H1 (cell line): ENCODE data around the gene ACAT2.

Source experiments
- CTCF ChIP-seq, 3 experiments: IDR thresholded peaks; 1 replicate in 2 of 3; 2 replicates in 1 of 3; pipeline versions ENCODE4 v1.5.1 to v1.6.1; 2011; ENCODE audit warnings: low read length in 3 of 3, mild to moderate bottlenecking in 3 of 3, inconsistent platforms in 2 of 3, low read depth in 1 of 3, moderate library complexity in 1 of 3; ENCODE audit not compliant: insufficient read depth in 1 of 3; ENCODE audit errors: control extremely low read depth in 1 of 3
- EZH2 ChIP-seq: fragments of 200-600 bp; sonication (generic); IDR thresholded peaks from 2 replicates; pipeline ENCODE4 v1.7.1; 2012; ENCODE audit warnings: low read depth, mild to moderate bottlenecking, moderate library complexity, low read length, inconsistent platforms; ENCODE audit not compliant: severe bottlenecking
- JUND ChIP-seq: IDR thresholded peaks from 2 replicates; pipeline ENCODE4 v1.6.1; 2011; ENCODE audit warnings: mild to moderate bottlenecking, improper control_type of control experiment, low read length
- TF ChIP-seq, protein P1 (sequence below): IDR thresholded peaks from 2 replicates; pipeline ENCODE4 v1.6.1; 2012; ENCODE audit warnings: low read length, inconsistent platforms

GRCh38 chr6:159828074-159828473 is 66.2 kb downstream of the ACAT2 start:
- TF ChIP-seq JUND (no peak), CTCF (IDR thresholded peaks at IDR 0.05; ENCODE audit: control extremely low read depth in 1 of 3, insufficient read depth in 1 of 3, low read depth in 1 of 3, low read length in 3 of 3) (no peak), EZH2 (no peak)
- TF ChIP-seq, protein P1, sequence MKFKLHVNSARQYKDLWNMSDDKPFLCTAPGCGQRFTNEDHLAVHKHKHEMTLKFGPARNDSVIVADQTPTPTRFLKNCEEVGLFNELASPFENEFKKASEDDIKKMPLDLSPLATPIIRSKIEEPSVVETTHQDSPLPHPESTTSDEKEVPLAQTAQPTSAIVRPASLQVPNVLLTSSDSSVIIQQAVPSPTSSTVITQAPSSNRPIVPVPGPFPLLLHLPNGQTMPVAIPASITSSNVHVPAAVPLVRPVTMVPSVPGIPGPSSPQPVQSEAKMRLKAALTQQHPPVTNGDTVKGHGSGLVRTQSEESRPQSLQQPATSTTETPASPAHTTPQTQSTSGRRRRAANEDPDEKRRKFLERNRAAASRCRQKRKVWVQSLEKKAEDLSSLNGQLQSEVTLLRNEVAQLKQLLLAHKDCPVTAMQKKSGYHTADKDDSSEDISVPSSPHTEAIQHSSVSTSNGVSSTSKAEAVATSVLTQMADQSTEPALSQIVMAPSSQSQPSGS: no peak
